GM06990 (cell line): ENCODE measurements around the gene AKT3.

ENCODE experiments used
- DNase-seq: peaks from one replicate; pipeline ENCODE4 v3.0.0-alpha.2; 2011; ENCODE audit not compliant: insufficient read length; ENCODE audit errors: extremely low read depth
- H3K27me3 ChIP-seq: replicated peaks from 2 replicates; pipeline ENCODE4 v1.6.0; 2011; ENCODE audit warnings: low read length; ENCODE audit not compliant: control insufficient read depth, insufficient read depth
- H3K36me3 ChIP-seq: 2 replicates; pipeline ENCODE4 v1.5.1; 2011; ENCODE audit warnings: low read length; ENCODE audit not compliant: control insufficient read depth, insufficient read depth
- H3K4me3 ChIP-seq: replicated peaks from 2 replicates; pipeline ENCODE4 v1.5.1; 2011; ENCODE audit warnings: low read depth, mild to moderate bottlenecking, control low read depth, low read length
- TF ChIP-seq, protein P1 (sequence below): IDR thresholded peaks from 2 replicates; pipeline ENCODE4 v1.5.1; 2011; ENCODE audit warnings: low read length, control low read depth, mild to moderate bottlenecking, inconsistent platforms; ENCODE audit not compliant: insufficient read depth, poor library complexity, severe bottlenecking

AKT3 gene

DNA sequence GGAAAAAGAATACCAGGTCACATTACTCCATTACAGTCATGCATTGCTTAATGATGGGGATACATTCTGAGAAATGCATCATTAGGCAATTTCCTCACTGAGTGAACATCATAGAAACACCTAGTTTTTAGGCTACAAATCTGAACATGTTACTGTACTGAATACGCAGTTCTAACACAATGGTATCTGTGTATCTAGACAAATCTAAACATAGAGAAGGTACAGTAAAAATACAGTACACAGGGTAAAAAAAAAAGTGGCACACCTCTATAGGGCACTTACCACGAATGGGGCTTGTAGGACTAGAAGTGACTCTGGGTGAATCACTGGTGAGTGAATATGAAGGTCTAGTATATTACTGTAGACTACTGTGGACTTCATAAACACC is 115.7 kb downstream of the AKT3 start:
- Histone ChIP-seq H3K27me3 (no peaks in the 10 kb centered on the region), H3K36me3 (peaks cover 3% of the 10 kb centered on the region; the same call in 1 of the 2 replicates), H3K4me3 (no peak overlapping the region)
- no peak for DNase-seq
- TF ChIP-seq, protein P1, sequence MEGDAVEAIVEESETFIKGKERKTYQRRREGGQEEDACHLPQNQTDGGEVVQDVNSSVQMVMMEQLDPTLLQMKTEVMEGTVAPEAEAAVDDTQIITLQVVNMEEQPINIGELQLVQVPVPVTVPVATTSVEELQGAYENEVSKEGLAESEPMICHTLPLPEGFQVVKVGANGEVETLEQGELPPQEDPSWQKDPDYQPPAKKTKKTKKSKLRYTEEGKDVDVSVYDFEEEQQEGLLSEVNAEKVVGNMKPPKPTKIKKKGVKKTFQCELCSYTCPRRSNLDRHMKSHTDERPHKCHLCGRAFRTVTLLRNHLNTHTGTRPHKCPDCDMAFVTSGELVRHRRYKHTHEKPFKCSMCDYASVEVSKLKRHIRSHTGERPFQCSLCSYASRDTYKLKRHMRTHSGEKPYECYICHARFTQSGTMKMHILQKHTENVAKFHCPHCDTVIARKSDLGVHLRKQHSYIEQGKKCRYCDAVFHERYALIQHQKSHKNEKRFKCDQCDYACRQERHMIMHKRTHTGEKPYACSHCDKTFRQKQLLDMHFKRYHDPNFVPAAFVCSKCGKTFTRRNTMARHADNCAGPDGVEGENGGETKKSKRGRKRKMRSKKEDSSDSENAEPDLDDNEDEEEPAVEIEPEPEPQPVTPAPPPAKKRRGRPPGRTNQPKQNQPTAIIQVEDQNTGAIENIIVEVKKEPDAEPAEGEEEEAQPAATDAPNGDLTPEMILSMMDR, result no peak

DNA sequence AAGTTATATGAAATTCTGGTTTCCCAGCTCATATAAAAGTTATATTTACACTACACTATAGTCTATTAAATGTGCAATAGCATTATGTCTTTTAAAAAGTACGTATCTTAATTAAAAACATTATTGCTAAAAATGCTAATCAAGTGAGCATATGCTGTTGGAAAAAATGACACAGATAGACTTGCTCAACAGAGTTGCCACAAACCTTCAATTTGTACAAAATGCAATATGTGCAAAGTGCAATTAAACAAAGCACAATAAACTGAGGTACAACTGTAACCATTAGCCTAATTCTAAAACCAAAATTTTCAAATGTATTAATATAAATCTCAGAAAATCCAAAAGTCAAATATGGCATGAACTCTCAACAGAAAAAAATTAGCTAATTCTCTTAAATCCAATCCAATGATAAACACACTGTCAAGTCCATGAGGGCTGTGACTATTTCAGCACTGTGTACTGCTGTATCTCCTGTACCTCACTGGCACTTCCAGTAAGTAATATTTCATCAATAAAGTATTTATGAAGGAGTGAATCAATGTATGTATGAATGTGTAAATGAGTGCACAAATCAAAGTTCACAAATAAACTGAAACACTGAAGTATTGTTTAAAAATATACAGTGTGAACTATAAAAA is 116.3 kb downstream of the AKT3 start:
- no peak overlapping the region for H3K4me3 ChIP-seq
- H3K27me3 ChIP-seq, result no peaks in the 10 kb centered on the region
- peaks cover 3% of the 10 kb centered on the region; the same call in 1 of the 2 replicates for H3K36me3 ChIP-seq
- TF ChIP-seq, protein P1, result no peak
- no peak for DNase-seq

DNA sequence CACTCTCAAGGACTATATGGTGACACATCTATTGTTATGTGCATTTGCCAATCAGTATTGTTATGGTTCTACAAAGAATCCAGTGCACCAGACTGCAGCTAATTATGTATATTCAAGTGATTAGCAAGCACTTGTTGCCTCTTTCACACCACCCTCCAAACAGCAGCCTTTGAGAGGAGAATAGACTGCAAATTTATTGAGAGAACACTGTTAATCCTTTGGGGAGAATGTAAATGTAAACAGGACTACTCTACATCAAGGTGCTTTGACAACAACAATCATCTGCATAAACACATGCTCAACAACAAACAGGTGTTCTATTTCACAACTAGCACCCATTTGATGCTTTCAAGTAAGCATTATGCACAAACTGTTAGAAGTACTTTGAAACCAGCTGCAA is 117.4 kb downstream of the AKT3 start:
- DNase-seq, result no peak
- Histone ChIP-seq H3K36me3 (peaks cover 3% of the 10 kb centered on the region; the same call in 1 of the 2 replicates), H3K27me3 (no peaks in the 10 kb centered on the region), H3K4me3 (no peak overlapping the region)
- TF ChIP-seq, protein P1, result no peak

- Histone ChIP-seq H3K36me3 (peaks cover 3% of the 10 kb centered on the region; the same call in 1 of the 2 replicates), H3K4me3 (no peak overlapping the region), H3K27me3 (no peaks in the 10 kb centered on the region)
- TF ChIP-seq, protein P1, result no peak
- no peak for DNase-seq
These were observed 117.9 kb downstream of the AKT3 start for GRCh38 chr1:243731974-243732625.

DNA sequence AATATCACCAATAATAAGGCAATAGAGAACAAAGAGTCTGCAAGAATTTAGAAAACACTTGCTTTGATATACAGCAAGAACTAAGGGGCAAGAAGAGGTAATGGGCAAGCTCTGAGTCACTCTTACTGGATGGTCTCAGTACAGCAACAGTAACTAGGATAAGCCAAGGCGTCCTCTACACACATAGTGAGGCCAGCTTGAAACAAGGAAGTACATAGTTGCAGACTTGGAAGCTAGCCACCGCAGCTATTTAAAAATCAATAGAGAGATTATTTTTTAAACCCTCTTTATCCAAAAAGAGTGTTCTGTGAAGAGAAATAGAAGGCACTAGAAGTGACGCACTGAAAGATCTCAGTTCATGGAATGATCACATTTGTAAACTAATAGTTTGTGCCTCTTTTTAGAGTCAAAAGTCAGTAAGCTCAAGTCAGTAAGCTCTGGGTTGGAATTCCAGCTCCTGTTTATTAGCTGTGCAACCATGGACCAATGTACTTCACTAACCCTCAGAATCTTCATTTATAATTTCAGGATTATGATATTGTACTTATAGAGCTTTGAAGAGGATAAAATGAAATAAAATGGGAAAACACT is 118.6 kb downstream of the AKT3 start:
- no peak overlapping the region for H3K4me3 ChIP-seq
- TF ChIP-seq, protein P1, result no peak

More for the DNA sequence above, 118.6 kb downstream of the AKT3 start:
- Histone ChIP-seq H3K36me3 (peaks cover 3% of the 10 kb centered on the region; the same call in 1 of the 2 replicates), H3K27me3 (no peaks in the 10 kb centered on the region)
- no peak for DNase-seq
